Stimulated activated memory B cell treated with anti-CD40 and anti-IgM and Interleukin-4, amounts not matched to agents 10 μg/mL and 1 μg/mL and 100 μg/mL, for 72 hours (primary cell): ENCODE results near the gene PXYLP1.
"Not testable (repeated sequence)": the region's sequence is repeated elsewhere in the genome, so short reads cannot be mapped to it uniquely, and the experiment has no call there.

Experiments
- ATAC-seq: fragments of 150-1000 bp; cut with Tn5 transposase; 2 replicates; pipeline ENCODE4 v1.10.0; 2021
- H3K27ac Mint-ChIP-seq: one replicate; pipeline ENCODE4 v1.8.0; 2022; ENCODE audit warnings: mild to moderate bottlenecking, mixed read lengths
- H3K27me3 Mint-ChIP-seq: one replicate; pipeline ENCODE4 v1.8.0; 2022; ENCODE audit warnings: mixed read lengths
- H3K36me3 Mint-ChIP-seq: one replicate; pipeline ENCODE4 v1.8.0; 2022; ENCODE audit warnings: mixed read lengths
- H3K4me1 Mint-ChIP-seq: one replicate; pipeline ENCODE4 v1.8.0; 2022; ENCODE audit warnings: mixed read lengths
- H3K4me3 Mint-ChIP-seq: one replicate; pipeline ENCODE4 v1.8.0; 2022; ENCODE audit warnings: mild to moderate bottlenecking, moderate library complexity, mixed read lengths
- H3K9me3 Mint-ChIP-seq: one replicate; pipeline ENCODE4 v1.8.0; 2022; ENCODE audit warnings: mixed read lengths

PXYLP1 gene

GRCh38 chr3:141280086-141280485 lies 48.5 kb downstream of the PXYLP1 start:
- Mint-ChIP-seq H3K9me3 (no peaks in the 10 kb centered on the region), H3K27me3 (no peaks in the 10 kb centered on the region), H3K4me3 (no peak overlapping the region), H3K27ac (no peak overlapping the region), H3K36me3 (peaks cover 15% of the 10 kb centered on the region), H3K4me1 (no peaks in the 10 kb centered on the region)
- no peak for ATAC-seq

GRCh38 chr3:141280690-141281089 lies 49.1 kb downstream of the PXYLP1 start:
- ATAC-seq: no peak
- no peak overlapping the region for H3K27ac Mint-ChIP-seq
- H3K4me1 Mint-ChIP-seq: no peaks in the 10 kb centered on the region
- H3K27me3 Mint-ChIP-seq: no peaks in the 10 kb centered on the region
- no peaks in the 10 kb centered on the region for H3K9me3 Mint-ChIP-seq
- H3K36me3 Mint-ChIP-seq: peaks cover 15% of the 10 kb centered on the region
- no peak overlapping the region for H3K4me3 Mint-ChIP-seq

DNA sequence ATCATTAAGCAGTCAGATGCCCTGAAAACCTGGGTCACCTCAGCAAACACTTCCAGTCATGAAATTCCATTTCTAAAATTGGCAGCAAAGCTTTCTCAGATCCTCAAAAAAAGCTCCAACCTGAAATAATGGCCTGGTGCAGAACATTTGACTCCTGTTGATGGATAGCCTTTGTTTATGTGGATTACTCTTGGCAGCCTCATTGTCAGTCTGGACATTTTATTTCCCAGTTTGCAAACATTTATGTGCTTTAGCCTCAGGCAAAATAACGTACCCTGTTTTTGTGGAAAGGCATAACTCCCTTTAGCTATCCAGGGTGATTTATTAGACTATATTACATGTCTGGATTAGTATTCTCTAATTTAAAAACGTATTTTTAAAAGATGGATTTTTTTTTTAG lies 53.9 kb downstream of the PXYLP1 start:
- Mint-ChIP-seq H3K27ac (no peak overlapping the region), H3K4me3 (no peak overlapping the region), H3K36me3 (peaks cover 15% of the 10 kb centered on the region), H3K27me3 (no peaks in the 10 kb centered on the region), H3K9me3 (no peaks in the 10 kb centered on the region), H3K4me1 (no peaks in the 10 kb centered on the region)
- ATAC-seq: no peak

DNA sequence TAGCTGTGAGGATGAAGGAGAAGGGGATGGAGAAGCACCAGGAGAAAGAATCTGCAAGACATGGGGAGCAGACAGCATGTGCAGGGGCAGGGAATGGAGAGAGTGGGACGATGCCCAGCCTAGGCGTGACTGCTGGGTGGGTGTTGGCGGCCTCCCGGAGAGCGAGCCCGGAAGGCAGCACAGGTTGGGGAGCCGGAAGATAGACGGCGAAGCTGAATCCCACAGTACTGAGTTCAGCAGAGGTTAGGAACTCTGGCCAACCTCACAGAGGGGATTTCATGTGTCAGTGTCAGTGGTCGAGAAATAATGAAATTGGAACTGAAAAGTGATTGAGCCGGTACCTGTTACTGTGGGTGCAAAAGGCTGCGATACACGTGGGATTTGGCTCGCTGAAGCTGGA lies 55.2 kb downstream of the PXYLP1 start:
- peaks cover 8% of the 10 kb centered on the region for H3K36me3 Mint-ChIP-seq
- ATAC-seq: no peak
- no peak overlapping the region for H3K27ac Mint-ChIP-seq
- no peak overlapping the region for H3K4me3 Mint-ChIP-seq
- no peaks in the 10 kb centered on the region for H3K27me3 Mint-ChIP-seq
- H3K4me1 Mint-ChIP-seq: no peaks in the 10 kb centered on the region
- no peaks in the 10 kb centered on the region for H3K9me3 Mint-ChIP-seq

DNA sequence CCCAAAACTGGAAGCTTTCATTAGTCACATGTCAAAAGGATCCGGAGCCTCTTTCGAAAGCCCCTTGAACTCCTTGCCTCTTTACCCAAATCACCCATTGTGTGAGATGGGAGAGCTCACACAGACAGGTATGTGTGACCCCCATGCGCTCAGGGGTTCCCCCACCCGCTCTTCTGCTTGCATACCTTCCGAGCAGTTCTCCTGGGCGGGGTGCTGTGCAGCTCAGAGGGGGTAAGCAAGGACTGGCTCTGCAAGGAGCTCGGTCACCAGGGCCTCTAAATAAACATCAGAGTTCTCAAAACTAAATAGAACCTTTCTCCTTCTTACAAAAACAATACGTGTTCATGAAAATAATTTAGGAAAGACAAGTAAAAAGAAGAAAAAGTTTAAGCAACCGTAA lies 55.7 kb downstream of the PXYLP1 start:
- no peak for ATAC-seq
- Mint-ChIP-seq H3K4me1 (no peaks in the 10 kb centered on the region), H3K9me3 (no peaks in the 10 kb centered on the region), H3K36me3 (peaks cover 5% of the 10 kb centered on the region), H3K27ac (no peak overlapping the region), H3K27me3 (no peaks in the 10 kb centered on the region), H3K4me3 (peak overlapping the region; percentile 22)

DNA sequence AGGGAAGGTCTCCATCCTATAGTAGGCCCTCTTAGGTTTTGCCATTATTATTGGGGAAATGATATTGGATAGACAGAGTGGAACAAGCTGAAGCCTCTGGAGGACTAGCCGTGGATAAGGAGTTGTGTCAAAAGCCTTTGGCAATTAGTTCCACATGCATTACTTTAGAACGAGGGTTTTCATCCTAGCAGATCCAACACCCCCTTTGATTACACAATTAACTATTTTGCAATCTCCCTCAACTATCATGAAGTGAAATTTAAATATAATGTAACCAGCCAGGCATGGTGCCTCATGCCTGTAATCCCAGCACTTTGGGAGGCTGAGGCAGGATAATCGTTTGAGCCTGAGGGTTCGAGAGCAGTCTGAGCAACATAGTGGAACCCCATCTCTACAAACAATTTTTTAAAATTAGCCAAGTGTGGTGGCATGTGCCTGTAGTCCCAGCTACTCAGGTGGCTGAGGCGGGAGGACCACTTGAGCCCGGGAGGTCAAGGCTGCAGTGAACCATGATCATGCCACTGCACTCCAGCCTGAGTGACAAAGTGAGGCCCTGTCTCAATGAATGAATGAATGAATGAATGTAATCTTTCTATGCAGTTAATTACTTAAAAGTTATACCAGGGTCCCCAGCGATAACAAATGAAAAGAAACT lies 56.8 kb downstream of the PXYLP1 start:
- ATAC-seq: no peak
- Mint-ChIP-seq H3K9me3 (no peaks in the 10 kb centered on the region), H3K4me3 (no peak overlapping the region), H3K27ac (no peak overlapping the region), H3K4me1 (no peaks in the 10 kb centered on the region), H3K27me3 (no peaks in the 10 kb centered on the region), H3K36me3 (peaks cover 5% of the 10 kb centered on the region)

- H3K4me1 Mint-ChIP-seq: no peaks in the 10 kb centered on the region
- no peaks in the 10 kb centered on the region for H3K27me3 Mint-ChIP-seq
- H3K9me3 Mint-ChIP-seq: no peaks in the 10 kb centered on the region
- no peak overlapping the region for H3K4me3 Mint-ChIP-seq
- no peak for ATAC-seq
- H3K27ac Mint-ChIP-seq: no peak overlapping the region
- peaks cover 5% of the 10 kb centered on the region for H3K36me3 Mint-ChIP-seq
Measured at GRCh38 chr3:141289228-141289772, 57.7 kb downstream of the PXYLP1 start.

DNA sequence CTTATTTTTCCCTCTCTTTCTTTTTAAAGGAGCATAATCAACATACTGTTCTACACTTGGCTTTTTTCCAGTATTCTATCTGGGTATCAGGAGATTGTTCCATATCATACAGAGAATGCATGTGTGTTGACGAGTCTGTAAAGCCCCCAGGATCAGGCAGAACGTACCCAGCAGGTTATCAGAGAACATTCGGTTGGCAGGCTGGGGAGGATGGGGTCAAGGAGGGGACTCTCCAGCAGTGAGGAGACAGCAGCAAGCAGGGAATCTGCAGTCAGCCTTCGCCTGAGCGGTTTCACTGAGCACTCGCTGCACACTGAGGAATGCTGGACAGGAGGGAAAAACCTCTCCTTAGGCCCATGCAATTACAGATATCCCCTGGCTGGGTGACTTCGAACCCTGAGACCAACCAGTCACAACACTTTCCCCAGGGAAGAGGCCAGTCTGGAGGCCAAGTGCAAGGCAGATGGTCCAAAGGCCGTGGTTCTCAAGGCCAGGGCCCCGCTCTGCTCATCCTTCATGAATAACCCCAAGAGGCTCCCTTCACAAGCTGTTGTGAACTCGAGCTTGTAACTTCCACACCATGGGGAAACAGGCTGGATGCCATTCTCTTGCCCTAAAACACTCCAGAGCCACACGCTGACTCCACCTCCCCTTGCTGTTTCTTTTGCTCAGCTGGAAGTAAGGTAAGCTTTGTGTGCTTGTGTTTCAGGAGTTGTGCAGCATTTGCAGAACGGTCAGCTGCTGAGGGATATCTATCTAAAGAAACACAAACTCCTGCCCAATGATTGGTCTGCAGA lies 60.1 kb downstream of the PXYLP1 start:
- Mint-ChIP-seq H3K4me1 (peaks cover 7% of the 10 kb centered on the region), H3K4me3 (no peak overlapping the region), H3K27ac (no peak overlapping the region), H3K36me3 (peaks cover 5% of the 10 kb centered on the region), H3K27me3 (no peaks in the 10 kb centered on the region), H3K9me3 (no peaks in the 10 kb centered on the region)
- ATAC-seq: no peak

DNA sequence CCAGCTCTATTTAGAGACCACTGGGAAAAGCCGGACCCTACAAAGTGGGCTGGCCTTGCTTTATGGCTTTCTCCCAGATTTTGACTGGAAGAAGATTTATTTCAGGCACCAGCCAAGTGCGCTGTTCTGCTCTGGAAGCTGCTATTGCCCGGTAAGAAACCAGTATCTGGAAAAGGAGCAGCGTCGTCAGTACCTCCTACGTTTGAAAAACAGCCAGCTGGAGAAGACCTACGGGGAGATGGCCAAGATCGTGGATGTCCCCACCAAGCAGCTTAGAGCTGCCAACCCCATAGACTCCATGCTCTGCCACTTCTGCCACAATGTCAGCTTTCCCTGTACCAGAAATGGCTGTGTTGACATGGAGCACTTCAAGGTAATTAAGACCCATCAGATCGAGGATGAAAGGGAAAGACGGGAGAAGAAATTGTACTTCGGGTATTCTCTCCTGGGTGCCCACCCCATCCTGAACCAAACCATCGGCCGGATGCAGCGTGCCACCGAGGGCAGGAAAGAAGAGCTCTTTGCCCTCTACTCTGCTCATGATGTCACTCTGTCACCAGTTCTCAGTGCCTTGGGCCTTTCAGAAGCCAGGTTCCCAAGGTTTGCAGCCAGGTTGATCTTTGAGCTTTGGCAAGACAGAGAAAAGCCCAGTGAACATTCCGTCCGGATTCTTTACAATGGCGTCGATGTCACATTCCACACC lies 60.9 kb downstream of the PXYLP1 start:
- Mint-ChIP-seq H3K27me3 (no peaks in the 10 kb centered on the region), H3K9me3 (no peaks in the 10 kb centered on the region), H3K27ac (no peak overlapping the region), H3K4me3 (no peak overlapping the region), H3K4me1 (peaks cover 7% of the 10 kb centered on the region), H3K36me3 (peaks cover 5% of the 10 kb centered on the region)
- no peak for ATAC-seq

DNA sequence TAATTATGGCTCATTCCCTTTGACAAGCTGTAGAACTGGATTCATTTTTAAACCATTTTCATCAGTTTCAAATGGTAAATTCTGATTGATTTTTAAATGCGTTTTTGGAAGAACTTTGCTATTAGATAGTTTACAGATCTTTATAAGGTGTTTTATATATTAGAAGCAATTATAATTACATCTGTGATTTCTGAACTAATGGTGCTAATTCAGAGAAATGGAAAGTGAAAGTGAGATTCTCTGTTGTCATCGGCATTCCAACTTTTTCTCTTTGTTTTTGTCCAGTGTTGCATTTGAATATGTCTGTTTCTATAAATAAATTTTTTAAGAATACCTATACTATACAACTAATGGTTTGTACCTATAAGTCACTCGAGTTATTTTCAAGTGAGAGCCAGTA lies 62.7 kb downstream of the PXYLP1 start:
- Mint-ChIP-seq H3K4me3 (peak overlapping the region; percentile 56), H3K27ac (peak overlapping the region; percentile 70), H3K27me3 (no peaks in the 10 kb centered on the region), H3K9me3 (no peaks in the 10 kb centered on the region), H3K36me3 (peaks cover 5% of the 10 kb centered on the region), H3K4me1 (peaks cover 7% of the 10 kb centered on the region)
- no peak for ATAC-seq

GRCh38 chr3:141294848-141295247 lies 63.2 kb downstream of the PXYLP1 start:
- Mint-ChIP-seq H3K36me3 (peaks cover 5% of the 10 kb centered on the region), H3K4me3 (peak overlapping the region; percentile 56), H3K27ac (peak overlapping the region; percentile 70), H3K9me3 (no peaks in the 10 kb centered on the region), H3K27me3 (no peaks in the 10 kb centered on the region), H3K4me1 (peaks cover 7% of the 10 kb centered on the region)
- no peak for ATAC-seq

DNA sequence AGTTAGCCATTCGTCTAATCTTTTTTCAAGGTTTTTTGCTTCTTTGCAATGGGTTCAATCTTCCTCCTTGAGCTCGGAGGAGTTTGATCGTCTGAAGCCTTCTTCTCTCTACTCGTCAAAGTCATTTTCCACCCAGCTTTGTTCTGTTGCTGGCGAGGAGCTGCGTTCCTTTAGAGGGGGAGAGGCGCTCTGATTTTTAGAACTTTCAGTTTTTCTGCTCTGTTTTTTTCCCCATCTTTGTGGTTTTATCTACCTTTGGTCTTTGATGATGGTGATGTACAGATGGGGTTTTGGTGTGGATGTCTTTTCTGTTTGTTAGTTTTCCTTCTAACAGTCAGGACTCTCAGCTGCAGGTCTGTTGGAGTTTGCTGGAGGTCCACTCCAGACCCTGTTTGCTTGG lies 68.8 kb downstream of the PXYLP1 start:
- not testable (repeated sequence) for ATAC-seq, H3K27me3 Mint-ChIP-seq, H3K4me3 Mint-ChIP-seq, H3K36me3 Mint-ChIP-seq, H3K4me1 Mint-ChIP-seq, H3K9me3 Mint-ChIP-seq, H3K27ac Mint-ChIP-seq

DNA sequence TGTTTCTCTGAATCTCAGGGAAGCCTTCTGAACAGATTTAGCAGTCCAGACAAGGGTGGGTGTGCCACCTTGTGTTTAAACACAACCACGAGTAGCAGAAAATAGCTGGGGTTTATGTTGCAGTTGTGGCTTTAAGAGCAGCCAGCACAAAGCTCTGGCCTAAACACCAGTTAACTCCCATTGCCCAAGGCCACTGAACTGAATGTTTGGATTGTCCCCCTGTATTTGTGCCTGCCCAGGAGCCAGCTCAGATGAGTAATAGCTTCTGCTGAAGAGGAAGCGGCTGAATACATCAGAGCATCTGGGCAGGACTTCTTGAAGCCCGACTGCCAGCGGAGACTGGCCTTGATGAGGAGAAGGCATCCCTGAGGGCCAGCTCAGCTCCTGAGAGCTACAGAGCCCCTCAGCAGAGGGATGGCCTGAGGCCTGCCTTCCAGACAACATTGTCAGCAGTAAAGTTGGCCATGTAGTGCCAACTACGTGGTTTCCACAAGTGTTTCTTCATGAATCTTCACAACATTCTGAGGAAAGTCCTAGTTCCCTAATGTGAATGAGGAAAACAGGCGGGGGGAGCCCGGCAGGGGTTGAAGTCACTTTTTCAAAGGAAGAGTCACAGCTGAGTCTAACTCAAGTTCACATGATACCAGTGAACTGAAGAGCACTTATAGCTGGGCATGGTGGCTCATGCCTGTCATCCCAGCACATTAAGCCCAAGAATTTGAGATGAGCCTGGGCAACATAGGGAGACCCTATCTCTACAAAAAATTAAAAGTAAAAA lies 70.9 kb downstream of the PXYLP1 start:
- Mint-ChIP-seq H3K4me3 (no peak overlapping the region), H3K27ac (no peak overlapping the region), H3K27me3 (no peaks in the 10 kb centered on the region), H3K4me1 (no peaks in the 10 kb centered on the region), H3K36me3 (no peaks in the 10 kb centered on the region), H3K9me3 (no peaks in the 10 kb centered on the region)
- ATAC-seq: no peak

DNA sequence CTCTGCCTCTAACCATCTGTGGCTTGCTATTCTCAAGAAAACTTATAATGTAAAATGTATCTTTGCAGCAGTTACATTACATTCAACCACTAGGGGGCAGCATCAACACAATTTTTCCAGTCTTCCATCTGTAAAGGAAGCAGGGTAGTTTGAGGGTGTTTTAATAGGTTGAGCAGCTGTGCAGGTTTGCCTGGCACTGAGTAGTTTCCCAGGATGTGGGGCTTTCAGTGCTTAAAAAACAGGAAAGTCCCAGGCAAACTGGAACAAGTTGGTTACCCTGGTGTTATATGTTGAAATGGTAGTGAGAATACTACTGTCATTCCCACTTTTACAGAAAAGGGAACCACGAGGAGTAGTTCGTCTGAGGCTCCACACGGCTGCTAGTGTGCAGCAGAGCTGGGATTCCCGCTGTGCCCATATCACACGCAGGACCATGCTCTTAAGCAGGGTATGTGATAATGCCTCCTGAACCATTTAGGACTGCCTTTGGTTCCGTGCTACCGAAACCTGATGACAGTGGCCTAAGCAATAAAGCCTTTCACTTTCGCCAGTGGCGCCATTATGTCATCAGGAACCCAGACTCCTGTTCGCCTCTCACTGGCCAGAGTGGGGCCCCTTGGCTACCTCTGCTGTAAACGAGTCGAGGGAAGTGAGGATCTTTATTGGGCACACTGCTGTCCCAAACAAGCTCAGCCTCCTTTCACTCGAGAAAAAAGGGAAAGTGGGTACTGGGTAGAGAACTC lies 72.0 kb downstream of the PXYLP1 start:
- H3K27ac Mint-ChIP-seq: no peak overlapping the region
- H3K9me3 Mint-ChIP-seq: no peaks in the 10 kb centered on the region
- no peaks in the 10 kb centered on the region for H3K36me3 Mint-ChIP-seq
- peak; percentile 72 for ATAC-seq
- H3K4me1 Mint-ChIP-seq: no peaks in the 10 kb centered on the region
- H3K4me3 Mint-ChIP-seq: no peak overlapping the region
- H3K27me3 Mint-ChIP-seq: no peaks in the 10 kb centered on the region
